K562 (cell line): ENCODE measurements around the gene DACT3. TPM values are rescaled to one million over a fixed set of nuclear protein-coding genes. Genes with fewer than 3 reads are reported as not detected.

Experiments
- BRF1 ChIP-seq: IDR thresholded peaks from 3 replicates; pipeline ENCODE4 v1.6.1; 2011; ENCODE audit warnings: borderline replicate concordance, mild to moderate bottlenecking; ENCODE audit not compliant: insufficient read length; ENCODE audit errors: extremely low read depth
- ETS2 ChIP-seq: IDR thresholded peaks from 2 replicates; pipeline ENCODE4 v1.6.1; 2016; ENCODE audit warnings: borderline replicate concordance, missing genetic modification characterization, mild to moderate bottlenecking, moderate library complexity, missing compliant biosample characterization; ENCODE audit not compliant: poor library complexity, severe bottlenecking
- GTF2E2 ChIP-seq: fragments of 200-800 bp; sonication (Bioruptor generic); IDR thresholded peaks from 2 replicates; pipeline ENCODE4 v1.6.1; 2016; ENCODE audit warnings: missing genetic modification characterization, missing compliant biosample characterization
- KDM2B ChIP-seq: fragments of 250-450 bp; sonication (Bioruptor Pico); IDR thresholded peaks from 2 replicates; pipeline ENCODE4 v1.8.0; 2021; ENCODE audit warnings: mild to moderate bottlenecking, moderate library complexity
- KHSRP ChIP-seq: fragments of 450-650 bp; IDR thresholded peaks from 2 replicates; pipeline ENCODE4 v1.6.1; 2017
- MAFK ChIP-seq: IDR thresholded peaks from 2 replicates; pipeline ENCODE4 v1.6.1; 2011; ENCODE audit warnings: low read length, improper control_type of control experiment
- NR2C1 ChIP-seq, 2 experiments: fragments of 450-650 bp; IDR thresholded peaks; 2 replicates each; pipeline ENCODE4 v1.6.1; 2017; ENCODE audit warnings: mild to moderate bottlenecking in 2 of 2, antibody characterized with exemption in 1 of 2, inconsistent platforms in 1 of 2, missing compliant biosample characterization in 1 of 2, missing genetic modification characterization in 1 of 2
- SREBF1 ChIP-seq: fragments of 150-350 bp; IDR thresholded peaks from 2 replicates; pipeline ENCODE4 v1.6.1; 2014; ENCODE audit warnings: antibody characterized with exemption, low read depth, low read length, borderline replicate concordance
- TRIM28 ChIP-seq: fragments of 450-650 bp; IDR thresholded peaks from 2 replicates; pipeline ENCODE4 v1.6.1; 2017
- polyA plus RNA-seq, 8 experiments: library from polyadenylated mRNA; depleted of rRNA in 4 of 8; stranded (reverse) in 5 of 8; unstranded in 3 of 8; fragments of >200 nt; fragmentation: Nextera tagmentation in 2 of 8; fragmentation: Illumina TruSeq in 1 of 8; extraction: Ambion mirVana in 2 of 8; extraction: Trizol in 1 of 8; gene quantifications; 2 replicates each; pipeline versions ENCODE4 v1.2.1 to v1.2.3, GENCODE V29; 2011 to 2014; ENCODE audit warnings: inconsistent platforms in 1 of 8, missing spikeins in 1 of 8
- total RNA-seq, 7 experiments: library from RNA; depleted of rRNA in 6 of 7; stranded (reverse); fragments of >200 nt in 6 of 7; fragmentation: Illumina TruSeq in 2 of 7; extraction: Trizol in 2 of 7; gene quantifications; 2 replicates each; pipeline versions ENCODE4 v1.2.1 to v1.2.3, GENCODE V29; 2011 to 2021; ENCODE audit warnings: low replicate concordance in 1 of 7
- TF ChIP-seq, protein P1 (sequence below), 2 experiments: IDR thresholded peaks in 1 of 2; conservative IDR thresholded peaks in 1 of 2; 2 replicates each; pipeline ENCODE4 v1.6.1; 2016; ENCODE audit warnings: low read depth in 2 of 2, mild to moderate bottlenecking in 1 of 2, missing compliant biosample characterization in 1 of 2, missing genetic modification characterization in 1 of 2, moderate library complexity in 1 of 2
- TF ChIP-seq, protein P2 (sequence below): fragments of 450-650 bp; IDR thresholded peaks from 2 replicates; pipeline ENCODE4 v1.6.1; 2017; ENCODE audit warnings: mild to moderate bottlenecking, moderate library complexity
- TF ChIP-seq, protein P3 (sequence below): fragments of 250-450 bp; sonication (Bioruptor Pico); IDR thresholded peaks from 2 replicates; pipeline ENCODE4 v1.4.0; 2020
- TF ChIP-seq, protein P4 (sequence below): fragments of 450-650 bp; formaldehyde crosslinking; IDR thresholded peaks from 2 replicates; pipeline ENCODE4 v1.4.0; 2020; ENCODE audit warnings: mild to moderate bottlenecking, moderate library complexity

DACT3 gene
- total and polyA plus RNA-seq, 9 of the 15 experiments (the other 6 are each of a cell fraction or from before 2014, with no cell fraction given), result 0.67 to 6.5 (median 3.5) TPM

DNA sequence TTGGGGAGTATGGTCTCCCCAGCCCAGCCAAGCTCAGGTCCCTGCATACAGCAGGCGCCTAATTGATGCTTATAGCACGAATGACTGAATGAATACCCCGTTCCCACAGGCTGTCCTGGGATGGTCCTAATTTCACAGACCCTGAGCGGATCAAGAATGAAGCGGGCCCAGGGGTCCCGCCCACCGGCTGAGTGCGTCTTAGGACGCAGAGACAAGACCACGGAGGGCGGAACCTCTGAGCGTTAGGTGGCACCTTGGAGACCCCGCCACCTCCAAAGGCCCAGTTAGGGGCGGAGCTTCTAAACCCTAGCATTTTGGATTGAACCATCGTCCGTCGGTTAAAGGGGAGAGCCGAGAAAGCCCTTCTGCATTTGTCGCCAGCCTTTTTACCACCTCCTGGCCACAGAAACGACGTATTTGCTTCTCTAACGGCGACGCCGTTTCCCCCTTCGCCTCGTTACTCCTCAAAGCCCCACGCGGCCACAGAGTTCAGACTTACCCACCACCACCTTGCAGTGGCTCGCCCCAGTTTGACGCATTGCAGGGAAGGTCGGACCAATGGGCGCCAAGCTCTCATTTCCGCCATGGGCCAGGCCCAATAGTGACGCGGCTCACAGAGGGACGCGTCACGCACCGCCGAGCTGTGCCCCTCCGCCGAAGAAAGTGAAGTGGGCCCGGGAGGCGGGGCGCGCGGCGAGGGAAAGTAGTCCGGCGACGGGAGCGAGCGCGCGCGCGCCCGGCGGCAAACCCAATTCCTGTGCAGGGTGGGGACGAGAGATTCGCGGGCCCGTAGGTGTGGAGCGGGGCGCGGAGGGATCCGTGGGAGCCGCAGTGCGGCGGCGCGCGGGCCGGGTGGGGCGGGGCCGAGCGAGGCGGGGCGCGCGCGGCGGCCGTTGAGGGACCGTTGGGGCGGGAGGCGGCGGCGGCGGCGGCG is 60.3 kb downstream of the DACT3 start (continued):
- TF ChIP-seq, protein P1, sequence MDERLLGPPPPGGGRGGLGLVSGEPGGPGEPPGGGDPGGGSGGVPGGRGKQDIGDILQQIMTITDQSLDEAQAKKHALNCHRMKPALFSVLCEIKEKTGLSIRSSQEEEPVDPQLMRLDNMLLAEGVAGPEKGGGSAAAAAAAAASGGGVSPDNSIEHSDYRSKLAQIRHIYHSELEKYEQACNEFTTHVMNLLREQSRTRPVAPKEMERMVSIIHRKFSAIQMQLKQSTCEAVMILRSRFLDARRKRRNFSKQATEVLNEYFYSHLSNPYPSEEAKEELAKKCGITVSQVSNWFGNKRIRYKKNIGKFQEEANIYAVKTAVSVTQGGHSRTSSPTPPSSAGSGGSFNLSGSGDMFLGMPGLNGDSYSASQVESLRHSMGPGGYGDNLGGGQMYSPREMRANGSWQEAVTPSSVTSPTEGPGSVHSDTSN (CRISPR knock-in tag; IDR thresholded peaks at IDR 0.05; ENCODE audit: low read depth), result no peak
- TF ChIP-seq, protein P1 (tag; conservative IDR thresholded peaks at IDR 0.05; ENCODE audit: low read depth), result 0 out of 2 replicates have a peak, but pooled peaks have one; percentile 13
- no peak for TF ChIP-seq NR2C1 (IDR thresholded peaks at IDR 0.05)
- TF ChIP-seq NR2C1 (tag; IDR thresholded peaks at IDR 0.05), result 0 out of 2 replicates have a peak, but pooled peaks have one; percentile 40
- peak; percentile 91 for TF ChIP-seq SREBF1
- 0 out of 2 replicates have a peak, but pooled peaks have one; percentile 51 for TF ChIP-seq KHSRP
- TF ChIP-seq, protein P2, sequence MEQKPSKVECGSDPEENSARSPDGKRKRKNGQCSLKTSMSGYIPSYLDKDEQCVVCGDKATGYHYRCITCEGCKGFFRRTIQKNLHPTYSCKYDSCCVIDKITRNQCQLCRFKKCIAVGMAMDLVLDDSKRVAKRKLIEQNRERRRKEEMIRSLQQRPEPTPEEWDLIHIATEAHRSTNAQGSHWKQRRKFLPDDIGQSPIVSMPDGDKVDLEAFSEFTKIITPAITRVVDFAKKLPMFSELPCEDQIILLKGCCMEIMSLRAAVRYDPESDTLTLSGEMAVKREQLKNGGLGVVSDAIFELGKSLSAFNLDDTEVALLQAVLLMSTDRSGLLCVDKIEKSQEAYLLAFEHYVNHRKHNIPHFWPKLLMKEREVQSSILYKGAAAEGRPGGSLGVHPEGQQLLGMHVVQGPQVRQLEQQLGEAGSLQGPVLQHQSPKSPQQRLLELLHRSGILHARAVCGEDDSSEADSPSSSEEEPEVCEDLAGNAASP, result no peak
- no peak for TF ChIP-seq BRF1
- no peak for TF ChIP-seq GTF2E2 (tag)
- TF ChIP-seq, protein P3, sequence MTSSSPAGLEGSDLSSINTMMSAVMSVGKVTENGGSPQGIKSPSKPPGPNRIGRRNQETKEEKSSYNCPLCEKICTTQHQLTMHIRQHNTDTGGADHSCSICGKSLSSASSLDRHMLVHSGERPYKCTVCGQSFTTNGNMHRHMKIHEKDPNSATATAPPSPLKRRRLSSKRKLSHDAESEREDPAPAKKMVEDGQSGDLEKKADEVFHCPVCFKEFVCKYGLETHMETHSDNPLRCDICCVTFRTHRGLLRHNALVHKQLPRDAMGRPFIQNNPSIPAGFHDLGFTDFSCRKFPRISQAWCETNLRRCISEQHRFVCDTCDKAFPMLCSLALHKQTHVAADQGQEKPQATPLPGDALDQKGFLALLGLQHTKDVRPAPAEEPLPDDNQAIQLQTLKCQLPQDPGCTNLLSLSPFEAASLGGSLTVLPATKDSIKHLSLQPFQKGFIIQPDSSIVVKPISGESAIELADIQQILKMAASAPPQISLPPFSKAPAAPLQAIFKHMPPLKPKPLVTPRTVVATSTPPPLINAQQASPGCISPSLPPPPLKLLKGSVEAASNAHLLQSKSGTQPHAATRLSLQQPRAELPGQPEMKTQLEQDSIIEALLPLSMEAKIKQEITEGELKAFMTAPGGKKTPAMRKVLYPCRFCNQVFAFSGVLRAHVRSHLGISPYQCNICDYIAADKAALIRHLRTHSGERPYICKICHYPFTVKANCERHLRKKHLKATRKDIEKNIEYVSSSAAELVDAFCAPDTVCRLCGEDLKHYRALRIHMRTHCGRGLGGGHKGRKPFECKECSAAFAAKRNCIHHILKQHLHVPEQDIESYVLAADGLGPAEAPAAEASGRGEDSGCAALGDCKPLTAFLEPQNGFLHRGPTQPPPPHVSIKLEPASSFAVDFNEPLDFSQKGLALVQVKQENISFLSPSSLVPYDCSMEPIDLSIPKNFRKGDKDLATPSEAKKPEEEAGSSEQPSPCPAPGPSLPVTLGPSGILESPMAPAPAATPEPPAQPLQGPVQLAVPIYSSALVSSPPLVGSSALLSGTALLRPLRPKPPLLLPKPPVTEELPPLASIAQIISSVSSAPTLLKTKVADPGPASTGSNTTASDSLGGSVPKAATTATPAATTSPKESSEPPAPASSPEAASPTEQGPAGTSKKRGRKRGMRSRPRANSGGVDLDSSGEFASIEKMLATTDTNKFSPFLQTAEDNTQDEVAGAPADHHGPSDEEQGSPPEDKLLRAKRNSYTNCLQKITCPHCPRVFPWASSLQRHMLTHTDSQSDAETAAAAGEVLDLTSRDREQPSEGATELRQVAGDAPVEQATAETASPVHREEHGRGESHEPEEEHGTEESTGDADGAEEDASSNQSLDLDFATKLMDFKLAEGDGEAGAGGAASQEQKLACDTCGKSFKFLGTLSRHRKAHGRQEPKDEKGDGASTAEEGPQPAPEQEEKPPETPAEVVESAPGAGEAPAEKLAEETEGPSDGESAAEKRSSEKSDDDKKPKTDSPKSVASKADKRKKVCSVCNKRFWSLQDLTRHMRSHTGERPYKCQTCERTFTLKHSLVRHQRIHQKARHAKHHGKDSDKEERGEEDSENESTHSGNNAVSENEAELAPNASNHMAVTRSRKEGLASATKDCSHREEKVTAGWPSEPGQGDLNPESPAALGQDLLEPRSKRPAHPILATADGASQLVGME (CRISPR knock-in tag), result no peak
- TF ChIP-seq TRIM28, result peak; percentile 53; the same call in 1 of the 2 replicates
- TF ChIP-seq KDM2B (CRISPR knock-in tag), result peak; percentile 90
- TF ChIP-seq MAFK, result no peak
- no peak for TF ChIP-seq ETS2
- TF ChIP-seq, protein P4, sequence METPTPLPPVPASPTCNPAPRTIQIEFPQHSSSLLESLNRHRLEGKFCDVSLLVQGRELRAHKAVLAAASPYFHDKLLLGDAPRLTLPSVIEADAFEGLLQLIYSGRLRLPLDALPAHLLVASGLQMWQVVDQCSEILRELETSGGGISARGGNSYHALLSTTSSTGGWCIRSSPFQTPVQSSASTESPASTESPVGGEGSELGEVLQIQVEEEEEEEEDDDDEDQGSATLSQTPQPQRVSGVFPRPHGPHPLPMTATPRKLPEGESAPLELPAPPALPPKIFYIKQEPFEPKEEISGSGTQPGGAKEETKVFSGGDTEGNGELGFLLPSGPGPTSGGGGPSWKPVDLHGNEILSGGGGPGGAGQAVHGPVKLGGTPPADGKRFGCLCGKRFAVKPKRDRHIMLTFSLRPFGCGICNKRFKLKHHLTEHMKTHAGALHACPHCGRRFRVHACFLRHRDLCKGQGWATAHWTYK (CRISPR knock-in tag), result peak; percentile 90
